ENCODE measurements around the gene MCUR1. TPM values are rescaled to one million over a fixed set of nuclear protein-coding genes. Genes with fewer than 3 reads are reported as not detected.

The MCUR1 gene
- total and polyA plus RNA-seq, 9 of the 15 experiments (the other 6 are each of a cell fraction or from before 2014, with no cell fraction given) = 5.1 to 60.2 (median 41.4) TPM

- H3K36me3 ChIP-seq (ENCODE audit: control insufficient read depth, insufficient read depth, low read length) = peaks cover 18% of the 10 kb centered on the region; the same call in 2 of the 3 replicates
- H3K9ac ChIP-seq (ENCODE audit: insufficient read depth in 1 of 2, low read depth in 2 of 2, low read length in 2 of 2) = peak overlapping the region; percentile 89 to 91
- in situ Hi-C loops (cut with MboI) (no loop called here), intact Hi-C loops (cut with micrococcal nuclease) (no loop called here)
- no peaks in the 10 kb centered on the region; the same call in 1 of the 2 replicates for H4K20me1 ChIP-seq (replicated peaks; ENCODE audit: control insufficient read depth, insufficient read depth, low read length)
- no peaks in the 10 kb centered on the region for H3K9me1 ChIP-seq (ENCODE audit: control insufficient read depth, insufficient read depth, low read length)
- H3K27ac ChIP-seq (ENCODE audit: extremely low read depth, low read depth, low read length) = peak overlapping the region; percentile 86
- H3K4me3 ChIP-seq = peak overlapping the region; percentile 88
- H3K27me3 ChIP-seq (ENCODE audit: control insufficient read depth in 2 of 2, insufficient read depth in 2 of 2, low read length in 2 of 2) = no peaks in the 10 kb centered on the region
- H3K79me2 ChIP-seq (ENCODE audit: control insufficient read depth, insufficient read depth, low read length) = peaks cover 44% of the 10 kb centered on the region
- ChIA-PET POLR2A (interaction anchor here (0.6 to 1.9 kb wide), 13 partner anchors 12 to 890 kb away, joined by 3 to 7 read pairs (median 3); no protein-coding TSS in a partner anchor), CTCF (ENCODE audit: low intra/inter-chr PET ratio) (no interaction called here)
- peak; percentile 76 to 81 (median 77) for DNase-seq (ENCODE audit: extremely low read depth in 1 of 4, low spot score in 3 of 4)
- BruUV-seq (replicated peaks) = no TSS peak
- ATAC-seq = peak; percentile 76
- FAIRE-seq = no peak
- peak overlapping the region; percentile 82 for H3K4me2 ChIP-seq (ENCODE audit: insufficient read depth, low read length)
- WGBS (ENCODE audit: insufficient coverage, low coverage, missing lambda C conversion rate) = under 1% methylated on average over 46 of the region's 56 CpGs
- peaks cover 9 to 21% of the 10 kb centered on the region in 2 experiments for H3K4me1 ChIP-seq (replicated peaks in 1 of 2; ENCODE audit: control insufficient read depth in 2 of 2, insufficient read depth in 2 of 2, low read length in 2 of 2)
- H2AFZ ChIP-seq (ENCODE audit: low read depth, low read length) = peak overlapping the region; percentile 86
- H3K9me3 ChIP-seq (replicated peaks; ENCODE audit: control insufficient read depth, insufficient read depth, low read depth, low read length) = no peaks in the 10 kb centered on the region
- TF ChIP-seq ZNF778 (CRISPR knock-in tag; IDR thresholded peaks at IDR 0.05) (no peak), FOSL1 (tag; conservative IDR thresholded peaks at IDR 0.05) (no peak), ZBTB12 (CRISPR knock-in tag; IDR thresholded peaks at IDR 0.05) (no peak), ZKSCAN8 (CRISPR knock-in tag; IDR thresholded peaks at IDR 0.05) (no peak), ZNF12 (CRISPR knock-in tag; IDR thresholded peaks at IDR 0.05) (peak; percentile 63; the same call in 1 of the 2 replicates), MLLT1 (IDR thresholded peaks at IDR 0.05) (0 out of 4 replicates have a peak, but pooled peaks of 1 of the 2 experiments have one; percentile 38), BCOR (IDR thresholded peaks at IDR 0.05) (no peak), U2AF2 (optimal IDR thresholded peaks at IDR 0.05; ENCODE audit: low read depth, low read length) (no peak), ETV5 (CRISPR knock-in tag; IDR thresholded peaks at IDR 0.05; ENCODE audit: low read depth) (peak; percentile 43), FOXP1 (CRISPR knock-in tag; IDR thresholded peaks at IDR 0.05) (peak; percentile 95), TAF9B (IDR thresholded peaks at IDR 0.05; ENCODE audit: partially characterized antibody) (no peak), ADNP (tag; IDR thresholded peaks at IDR 0.05) (no peak), BRD9 (IDR thresholded peaks at IDR 0.05; ENCODE audit: low read depth, partially characterized antibody) (no peak), BACH1 (tag; IDR thresholded peaks at IDR 0.05) (no peak), NFE2 (IDR thresholded peaks at IDR 0.05; ENCODE audit: low read depth) (0 out of 2 replicates have a peak, but pooled peaks have one; percentile 4), ARID2 (IDR thresholded peaks at IDR 0.05) (no peak)
- TF ChIP-seq, protein P1, sequence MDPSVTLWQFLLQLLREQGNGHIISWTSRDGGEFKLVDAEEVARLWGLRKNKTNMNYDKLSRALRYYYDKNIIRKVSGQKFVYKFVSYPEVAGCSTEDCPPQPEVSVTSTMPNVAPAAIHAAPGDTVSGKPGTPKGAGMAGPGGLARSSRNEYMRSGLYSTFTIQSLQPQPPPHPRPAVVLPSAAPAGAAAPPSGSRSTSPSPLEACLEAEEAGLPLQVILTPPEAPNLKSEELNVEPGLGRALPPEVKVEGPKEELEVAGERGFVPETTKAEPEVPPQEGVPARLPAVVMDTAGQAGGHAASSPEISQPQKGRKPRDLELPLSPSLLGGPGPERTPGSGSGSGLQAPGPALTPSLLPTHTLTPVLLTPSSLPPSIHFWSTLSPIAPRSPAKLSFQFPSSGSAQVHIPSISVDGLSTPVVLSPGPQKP (CRISPR knock-in tag; IDR thresholded peaks at IDR 0.05) = no peak
- TF ChIP-seq, protein P2, sequence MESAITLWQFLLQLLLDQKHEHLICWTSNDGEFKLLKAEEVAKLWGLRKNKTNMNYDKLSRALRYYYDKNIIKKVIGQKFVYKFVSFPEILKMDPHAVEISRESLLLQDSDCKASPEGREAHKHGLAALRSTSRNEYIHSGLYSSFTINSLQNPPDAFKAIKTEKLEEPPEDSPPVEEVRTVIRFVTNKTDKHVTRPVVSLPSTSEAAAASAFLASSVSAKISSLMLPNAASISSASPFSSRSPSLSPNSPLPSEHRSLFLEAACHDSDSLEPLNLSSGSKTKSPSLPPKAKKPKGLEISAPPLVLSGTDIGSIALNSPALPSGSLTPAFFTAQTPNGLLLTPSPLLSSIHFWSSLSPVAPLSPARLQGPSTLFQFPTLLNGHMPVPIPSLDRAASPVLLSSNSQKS (CRISPR knock-in tag; IDR thresholded peaks at IDR 0.05) = no peak
Measured at GRCh38 chr6:13813621-13814175, 659 bp downstream of the MCUR1 start.

All from K562 (cell line).